Body of pancreas (tissue), 4 donors: ENCODE data around the gene MORC2.

Experiments used
- CTCF ChIP-seq, 7 experiments: fragments of 450-650 bp in 4 of 7; fragments of 200-600 bp in 3 of 7; sonication (generic) in 3 of 7; IDR thresholded peaks; one replicate each; pipeline ENCODE4 v1.5.1; 2016 to 2019; ENCODE audit warnings: antibody characterized with exemption in 7 of 7
- POLR2A ChIP-seq, 3 donors: fragments of 450-650 bp; IDR thresholded peaks; one replicate each; pipeline ENCODE4 v1.6.1; 2016; ENCODE audit warnings: antibody characterized with exemption in 3 of 3, mild to moderate bottlenecking in 2 of 3

GRCh38 chr22:30945653-30946052 is 22.9 kb downstream of the MORC2 start:
- no peak for TF ChIP-seq CTCF (IDR thresholded peaks at IDR 0.05)
- TF ChIP-seq POLR2A (IDR thresholded peaks at IDR 0.05): no peak
